Caco-2 (cell line): ENCODE data around the gene EHD4. TPM values are rescaled to one million over a fixed set of nuclear protein-coding genes. Genes with fewer than 3 reads are reported as not detected.

Experiments used
- BruUV-seq: library from RNA; stranded (reverse); fragments of 400-500 nt; replicated peaks from 2 replicates; lab custom pipeline; 2021; lab: Mats Ljungman, UMichigan
- CTCF ChIA-PET: fragments of 300-600 bp; sonication (Branson Sonifier 250); formaldehyde crosslinking; loops from one replicate; lab custom pipeline; 2022; ENCODE audit warnings: antibody characterized with exemption; lab: Charles Lee
- POLR2A ChIA-PET: fragments of 300-600 bp; sonication (Branson Sonifier 250); formaldehyde crosslinking; loops from one replicate; lab custom pipeline; 2022; ENCODE audit warnings: antibody characterized with exemption; lab: Charles Lee
- DNase-seq, 2 experiments: peaks; one replicate each; pipeline versions ENCODE4 v3.0.0 to v3.0.0-alpha.2; 2020 to 2022
- H3K27me3 ChIP-seq: replicated peaks from 2 replicates; pipeline ENCODE4 v1.6.0; 2011; ENCODE audit warnings: low read length; ENCODE audit not compliant: control insufficient read depth, insufficient read depth
- H3K36me3 ChIP-seq: 2 replicates; pipeline ENCODE4 v1.5.1; 2011; ENCODE audit warnings: low read length; ENCODE audit not compliant: control insufficient read depth, insufficient read depth
- H3K4me1 ChIP-seq: fragments of 250-450 bp; sonication (Bioruptor Pico); 2 replicates; pipeline ENCODE4 v1.5.1; 2020; ENCODE audit warnings: mild to moderate bottlenecking
- H3K4me3 ChIP-seq: 2 replicates; pipeline ENCODE4 v1.5.1; 2011; ENCODE audit warnings: low read depth, mild to moderate bottlenecking, control low read depth, low read length
- H3K9me3 ChIP-seq: fragments of 250-450 bp; sonication (Bioruptor Pico); 2 replicates; pipeline ENCODE4 v1.5.1; 2020; ENCODE audit warnings: mild to moderate bottlenecking, moderate library complexity
- H3K27ac Mint-ChIP-seq: one replicate; pipeline ENCODE4 v1.8.0; 2022; ENCODE audit warnings: mixed read lengths; ENCODE audit not compliant: unreplicated experiment
- H3K27me3 Mint-ChIP-seq: one replicate; pipeline ENCODE4 v1.8.0; 2022; ENCODE audit warnings: mixed read lengths; ENCODE audit not compliant: insufficient read depth, unreplicated experiment
- H3K36me3 Mint-ChIP-seq: one replicate; pipeline ENCODE4 v1.8.0; 2022; ENCODE audit warnings: mild to moderate bottlenecking, mixed read lengths; ENCODE audit not compliant: insufficient read depth, unreplicated experiment
- H3K4me1 Mint-ChIP-seq: one replicate; pipeline ENCODE4 v1.8.0; 2022; ENCODE audit warnings: low read depth, mixed read lengths; ENCODE audit not compliant: unreplicated experiment
- H3K4me3 Mint-ChIP-seq: one replicate; pipeline ENCODE4 v1.8.0; 2022; ENCODE audit warnings: mild to moderate bottlenecking, moderate library complexity, mixed read lengths; ENCODE audit not compliant: unreplicated experiment
- H3K9me3 Mint-ChIP-seq: one replicate; pipeline ENCODE4 v1.8.0; 2022; ENCODE audit warnings: mixed read lengths; ENCODE audit not compliant: unreplicated experiment
- CTCF ChIP-seq, 2 experiments: fragments of 200-600 bp in 1 of 2; IDR thresholded peaks; 1 replicate in 1 of 2; 2 replicates in 1 of 2; pipeline versions ENCODE4 v1.5.1 to v1.8.0; 2011 to 2022; ENCODE audit warnings: antibody characterized with exemption in 1 of 2, control low read depth in 1 of 2, inconsistent platforms in 1 of 2, low read depth in 1 of 2, low read length in 1 of 2, mild to moderate bottlenecking in 1 of 2, moderate library complexity in 1 of 2; ENCODE audit not compliant: insufficient read depth in 1 of 2, severe bottlenecking in 1 of 2, unreplicated experiment in 1 of 2
- intact Hi-C: fragments of 100-400 bp; cut with micrococcal nuclease; formaldehyde crosslinking; loops from one replicate; pipeline ENCODE4 v1.10.0; 2022; ENCODE audit not compliant: unreplicated experiment
- total RNA-seq: library from RNA; stranded (reverse); gene quantifications from 2 replicates; pipeline ENCODE4 v1.2.3, GENCODE V29; 2022

The EHD4 gene
- total RNA-seq, 1 experiment from 2014 or later = 31.6 TPM

DNA sequence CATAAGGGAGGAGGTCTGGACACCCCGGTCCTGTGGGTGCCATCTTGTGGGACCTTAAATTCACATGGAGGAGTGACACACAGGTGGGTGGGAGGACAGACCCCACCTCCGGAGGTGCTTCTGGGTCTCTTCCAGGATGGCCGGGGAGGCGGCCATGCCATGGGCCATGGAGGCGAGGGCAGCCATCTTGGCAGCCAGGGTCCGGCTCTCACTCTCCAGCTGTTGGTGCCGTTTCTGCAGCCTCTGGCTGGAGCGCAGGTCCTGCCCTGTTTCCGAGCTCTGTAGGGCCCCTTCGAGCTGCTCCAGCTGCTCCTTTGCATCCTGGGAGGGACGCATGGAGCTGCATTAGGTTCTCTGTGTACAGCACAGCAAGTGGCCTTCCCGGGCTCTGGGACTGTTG is 97.6 kb downstream of the EHD4 start:
- H3K27me3 Mint-ChIP-seq = no peaks in the 10 kb centered on the region
- no peaks in the 10 kb centered on the region for H3K9me3 ChIP-seq
- H3K36me3 Mint-ChIP-seq = peaks cover 4% of the 10 kb centered on the region
- CTCF ChIA-PET = interaction anchor here (0.7 to 1.4 kb wide), 2 partner anchors 30 to 98 kb away, joined by 3 to 7 read pairs; partner anchors contain the start of gene EHD4
- POLR2A ChIA-PET = no interaction called here
- no peak for TF ChIP-seq CTCF (IDR thresholded peaks at IDR 0.05; ENCODE audit: insufficient read depth in 1 of 2, low read depth in 1 of 2, low read length in 1 of 2, severe bottlenecking in 1 of 2, unreplicated experiment in 1 of 2)
- intact Hi-C loops = no loop called here
- no peak overlapping the region for H3K4me3 ChIP-seq
- H3K36me3 ChIP-seq = no peaks in the 10 kb centered on the region
- no peak overlapping the region for H3K27ac Mint-ChIP-seq
- H3K4me3 Mint-ChIP-seq = no peak overlapping the region
- no peak for DNase-seq
- no peaks in the 10 kb centered on the region for H3K4me1 Mint-ChIP-seq
- H3K4me1 ChIP-seq = no peaks in the 10 kb centered on the region
- H3K27me3 ChIP-seq = no peaks in the 10 kb centered on the region
- BruUV-seq = no TSS peak
- no peaks in the 10 kb centered on the region for H3K9me3 Mint-ChIP-seq

DNA sequence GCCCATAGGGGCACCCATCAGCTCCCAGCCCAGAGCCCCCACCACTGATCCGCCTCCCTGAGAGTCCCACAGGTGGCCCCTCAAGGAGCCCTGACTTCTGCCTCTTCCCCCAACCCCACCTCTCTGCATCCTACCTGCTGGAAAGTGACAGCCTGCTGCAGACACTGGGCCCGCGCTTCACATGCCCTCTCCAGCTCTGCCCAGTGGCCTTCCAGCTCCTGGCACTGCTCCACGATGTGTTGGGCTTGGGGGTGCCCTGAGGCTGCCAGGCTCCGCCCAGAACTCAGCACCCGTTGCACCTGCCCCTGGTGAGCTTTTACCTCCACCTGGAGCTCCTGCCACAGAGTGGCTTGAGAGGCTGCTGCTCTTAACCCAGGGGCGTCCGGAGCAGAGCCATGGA is 98.6 kb downstream of the EHD4 start:
- H3K27ac Mint-ChIP-seq = no peak overlapping the region
- no peak overlapping the region for H3K4me3 Mint-ChIP-seq
- H3K4me1 ChIP-seq = no peaks in the 10 kb centered on the region
- no peaks in the 10 kb centered on the region for H3K4me1 Mint-ChIP-seq
- no peak for TF ChIP-seq CTCF (IDR thresholded peaks at IDR 0.05; ENCODE audit: insufficient read depth in 1 of 2, low read depth in 1 of 2, low read length in 1 of 2, severe bottlenecking in 1 of 2, unreplicated experiment in 1 of 2)
- H3K36me3 ChIP-seq = no peaks in the 10 kb centered on the region
- BruUV-seq = no TSS peak
- ChIA-PET POLR2A (no interaction called here), CTCF (no interaction called here)
- intact Hi-C loops = no loop called here
- no peaks in the 10 kb centered on the region for H3K9me3 Mint-ChIP-seq
- no peaks in the 10 kb centered on the region for H3K27me3 ChIP-seq
- no peak overlapping the region for H3K4me3 ChIP-seq
- H3K9me3 ChIP-seq = no peaks in the 10 kb centered on the region
- DNase-seq = no peak
- H3K36me3 Mint-ChIP-seq = peaks cover 4% of the 10 kb centered on the region
- no peaks in the 10 kb centered on the region for H3K27me3 Mint-ChIP-seq

- H3K9me3 Mint-ChIP-seq = no peaks in the 10 kb centered on the region
- intact Hi-C loops = no loop called here
- Histone ChIP-seq H3K9me3 (no peaks in the 10 kb centered on the region), H3K4me3 (no peak overlapping the region), H3K36me3 (no peaks in the 10 kb centered on the region), H3K4me1 (peaks cover 2% of the 10 kb centered on the region), H3K27me3 (no peaks in the 10 kb centered on the region)
- H3K27me3 Mint-ChIP-seq = no peaks in the 10 kb centered on the region
- peaks cover 4% of the 10 kb centered on the region for H3K4me1 Mint-ChIP-seq
- H3K36me3 Mint-ChIP-seq = peaks cover 4% of the 10 kb centered on the region
- DNase-seq = no peak
- no peak overlapping the region for H3K27ac Mint-ChIP-seq
- TF ChIP-seq CTCF (IDR thresholded peaks at IDR 0.05; ENCODE audit: insufficient read depth in 1 of 2, low read depth in 1 of 2, low read length in 1 of 2, severe bottlenecking in 1 of 2, unreplicated experiment in 1 of 2) = no peak
- no TSS peak for BruUV-seq
- no peak overlapping the region for H3K4me3 Mint-ChIP-seq
- CTCF ChIA-PET = no interaction called here
- POLR2A ChIA-PET = no interaction called here
Measured at GRCh38 chr15:41872166-41872747, 100.1 kb downstream of the EHD4 start.
